Measurements from ENCODE around the gene GAMT.

DNA sequence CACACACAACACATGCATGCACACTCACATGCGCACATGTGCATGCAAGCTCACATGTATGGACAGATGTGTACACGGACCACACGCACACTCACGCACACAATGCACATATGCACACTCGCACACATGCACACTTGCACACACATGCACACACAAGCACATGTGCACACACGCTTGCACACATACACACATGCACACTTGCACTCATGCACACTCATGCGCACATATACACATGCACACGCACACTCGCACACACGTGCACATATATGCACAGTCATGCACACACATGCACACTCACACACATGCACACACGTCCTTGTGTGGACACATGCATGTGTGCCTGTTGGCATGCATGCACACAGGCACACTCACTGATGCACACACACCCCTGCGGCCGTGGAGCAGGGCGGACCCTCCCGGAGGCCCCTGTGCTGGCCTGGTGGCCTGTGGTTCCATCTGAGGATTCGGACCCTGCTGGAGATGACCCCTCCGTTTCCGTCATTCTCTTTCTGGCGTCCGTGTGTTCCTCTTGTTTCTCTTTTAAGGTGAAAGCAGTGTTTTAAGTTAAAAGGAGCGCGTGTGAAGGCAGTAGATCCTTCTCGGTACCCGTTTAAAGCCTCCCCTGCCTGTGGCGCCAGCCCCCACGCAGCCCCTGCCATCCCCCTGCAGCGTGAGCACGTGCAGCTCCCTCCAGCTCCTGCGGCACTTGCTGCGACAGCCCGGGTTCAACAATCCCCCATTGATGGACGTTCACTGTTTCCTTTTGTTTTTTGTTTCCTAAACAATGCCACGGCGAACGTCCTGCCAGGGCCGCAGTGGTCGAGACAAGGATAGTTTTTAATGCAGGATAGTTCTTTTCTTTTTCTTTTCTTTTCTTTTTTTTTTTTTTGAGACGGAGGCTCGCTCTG, 12.1 kb downstream of the GAMT start:
- no peak for TF ChIP-seq YY1 (IDR thresholded peaks at IDR 0.05; ENCODE audit: insufficient read depth, insufficient read length)
- TF ChIP-seq ZNF274 (IDR thresholded peaks at IDR 0.05; ENCODE audit: low read depth, low read length), result no peak
- no peak for TF ChIP-seq SUZ12 (IDR thresholded peaks at IDR 0.05; ENCODE audit: extremely low read depth, insufficient read depth, insufficient read length)

Measured in NT2/D1 (cell line).